ENCODE measurements around the gene KHSRP.

KHSRP gene, protein sequence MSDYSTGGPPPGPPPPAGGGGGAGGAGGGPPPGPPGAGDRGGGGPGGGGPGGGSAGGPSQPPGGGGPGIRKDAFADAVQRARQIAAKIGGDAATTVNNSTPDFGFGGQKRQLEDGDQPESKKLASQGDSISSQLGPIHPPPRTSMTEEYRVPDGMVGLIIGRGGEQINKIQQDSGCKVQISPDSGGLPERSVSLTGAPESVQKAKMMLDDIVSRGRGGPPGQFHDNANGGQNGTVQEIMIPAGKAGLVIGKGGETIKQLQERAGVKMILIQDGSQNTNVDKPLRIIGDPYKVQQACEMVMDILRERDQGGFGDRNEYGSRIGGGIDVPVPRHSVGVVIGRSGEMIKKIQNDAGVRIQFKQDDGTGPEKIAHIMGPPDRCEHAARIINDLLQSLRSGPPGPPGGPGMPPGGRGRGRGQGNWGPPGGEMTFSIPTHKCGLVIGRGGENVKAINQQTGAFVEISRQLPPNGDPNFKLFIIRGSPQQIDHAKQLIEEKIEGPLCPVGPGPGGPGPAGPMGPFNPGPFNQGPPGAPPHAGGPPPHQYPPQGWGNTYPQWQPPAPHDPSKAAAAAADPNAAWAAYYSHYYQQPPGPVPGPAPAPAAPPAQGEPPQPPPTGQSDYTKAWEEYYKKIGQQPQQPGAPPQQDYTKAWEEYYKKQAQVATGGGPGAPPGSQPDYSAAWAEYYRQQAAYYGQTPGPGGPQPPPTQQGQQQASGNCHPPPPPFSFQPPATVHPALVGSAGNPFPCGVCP

DNA sequence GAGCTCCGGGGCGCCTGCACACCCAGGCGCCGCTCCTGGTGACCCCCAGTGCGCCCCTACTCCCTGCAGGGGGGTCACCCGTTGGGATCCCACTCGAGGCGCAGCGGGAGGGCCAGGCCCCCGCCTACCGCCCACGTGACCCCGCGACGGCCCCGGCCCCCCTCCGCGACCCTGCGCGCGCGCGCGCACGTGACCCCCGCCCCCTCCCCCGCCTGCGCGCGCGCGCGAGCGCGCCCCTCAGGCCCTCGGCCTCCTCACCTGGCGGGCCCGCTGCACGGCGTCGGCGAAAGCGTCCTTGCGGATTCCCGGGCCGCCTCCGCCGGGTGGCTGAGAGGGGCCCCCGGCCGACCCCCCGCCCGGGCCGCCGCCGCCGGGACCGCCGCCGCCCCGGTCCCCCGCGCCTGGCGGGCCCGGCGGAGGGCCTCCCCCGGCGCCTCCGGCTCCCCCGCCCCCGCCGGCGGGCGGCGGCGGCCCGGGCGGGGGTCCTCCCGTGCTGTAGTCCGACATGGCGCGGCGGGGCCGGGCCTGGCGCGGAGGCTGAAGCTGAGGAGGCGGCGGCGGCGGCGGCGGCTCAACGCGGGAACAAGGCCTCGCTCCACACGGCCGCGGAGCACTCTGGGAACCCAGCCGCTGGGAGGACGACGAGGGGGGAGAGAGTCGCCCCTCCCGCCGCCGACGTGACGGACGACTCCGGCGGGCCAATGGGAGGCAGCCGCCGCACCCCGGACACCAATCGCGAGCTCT, at the start of gene KHSRP:
Gene KHSRP, minus strand, starts transcription at position 617 of the 744 bp plus-strand sequence. Its CDS starts 110 bp downstream, at position 507.
- DNase-seq (ENCODE audit: low spot score), result no peak

DNA sequence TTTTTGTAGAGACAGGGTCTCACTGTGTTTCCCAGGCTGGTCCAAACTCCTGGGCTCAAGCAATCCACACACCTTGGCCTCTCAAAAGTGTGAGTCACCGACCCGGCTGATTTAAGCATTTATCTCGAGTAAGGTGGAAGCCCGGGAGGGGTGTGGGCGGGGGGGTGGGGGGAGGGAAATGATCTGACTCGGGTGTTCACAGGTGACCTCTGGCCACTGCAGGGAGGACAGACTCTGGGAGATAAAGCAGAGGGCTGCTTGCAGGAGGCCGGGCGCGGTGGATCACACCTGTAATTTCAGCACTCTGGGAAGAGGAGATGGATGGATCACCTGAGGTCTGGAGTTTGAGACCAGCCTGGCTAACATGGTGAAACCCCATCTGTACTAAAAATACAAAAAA, 49.0 kb upstream of the KHSRP start:
- no peak for DNase-seq (ENCODE audit: low spot score)

DNA sequence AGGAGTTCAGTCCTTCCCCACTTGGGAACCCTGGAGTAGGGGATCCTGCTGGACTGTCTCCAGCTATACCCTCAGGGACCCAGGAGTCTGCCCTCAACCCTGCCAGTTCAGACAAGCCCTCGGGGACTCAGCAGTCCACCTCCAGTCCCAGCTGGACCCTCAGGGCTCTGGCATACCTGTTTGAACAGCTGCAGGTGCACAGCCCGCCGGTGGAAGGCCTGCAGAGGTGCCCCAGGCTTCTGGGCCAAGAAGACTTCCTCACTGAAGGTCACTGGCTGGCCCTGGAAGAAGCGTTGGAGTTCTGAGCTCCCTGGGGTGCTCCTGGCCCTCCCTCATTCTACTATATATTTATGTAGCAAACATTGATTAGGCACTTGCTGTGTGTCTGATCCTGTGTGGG, 48.1 kb upstream of the KHSRP start:
- DNase-seq (ENCODE audit: low spot score), result no peak

DNA sequence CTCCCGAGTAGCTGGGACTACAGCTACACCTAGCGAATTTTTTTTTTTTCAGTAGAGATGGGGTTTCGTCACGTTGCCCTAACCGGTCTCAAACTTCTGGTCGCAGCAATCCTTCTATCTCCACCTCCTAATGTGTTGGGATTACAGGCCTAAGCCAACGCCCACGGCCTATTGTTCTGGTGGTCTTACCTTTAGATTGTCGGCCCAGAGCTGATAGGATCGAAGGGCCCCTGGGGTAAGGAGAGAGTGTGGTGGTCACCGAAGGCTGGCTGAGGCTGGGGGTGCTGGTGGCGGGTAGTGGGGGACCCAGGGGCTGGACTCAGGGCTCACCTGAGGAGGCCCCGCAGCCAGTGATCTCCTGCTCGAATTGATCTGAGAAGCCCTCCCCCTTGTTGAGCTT, 46.5 kb upstream of the KHSRP start:
- no peak for DNase-seq (ENCODE audit: low spot score)

DNA sequence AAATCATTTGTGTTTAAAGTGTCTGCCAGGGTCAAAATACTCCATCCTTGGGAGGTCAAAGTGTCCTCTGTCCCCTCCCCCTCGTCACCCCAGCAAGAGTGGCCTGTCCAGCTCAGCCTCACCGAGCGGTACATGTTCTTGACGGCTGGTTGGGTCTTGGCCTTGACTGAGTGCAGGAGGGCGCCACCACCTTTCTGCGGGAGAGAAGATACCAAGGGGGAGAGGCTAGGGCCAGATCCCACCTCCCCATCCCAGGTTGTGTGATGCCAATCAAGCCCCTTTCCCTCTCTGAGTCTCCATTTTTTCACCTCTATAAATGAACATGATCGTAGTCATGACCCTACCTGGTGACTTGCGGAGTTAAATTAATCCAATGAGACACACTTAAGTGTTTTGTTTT, 45.6 kb upstream of the KHSRP start:
- no peak for DNase-seq (ENCODE audit: low spot score)

DNA sequence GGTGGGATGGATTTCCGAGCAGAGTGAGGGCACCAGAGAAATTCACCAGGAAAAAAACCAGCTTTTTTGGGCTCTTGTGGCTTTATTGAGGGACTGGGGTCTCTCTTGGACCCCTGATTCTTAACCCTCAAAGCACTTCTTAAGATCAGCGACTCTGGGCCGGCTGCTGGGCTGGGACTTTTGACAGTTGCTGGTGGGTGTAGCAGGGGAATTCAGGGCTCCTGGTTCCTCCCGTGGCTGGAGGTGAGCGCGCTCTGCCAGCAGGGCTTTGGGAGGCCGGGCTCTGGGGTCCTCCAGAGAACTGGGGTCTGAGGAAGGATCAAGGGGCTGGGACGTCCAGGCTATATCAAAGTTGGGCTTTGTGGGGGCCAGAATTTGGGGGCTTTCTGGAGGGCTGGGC, 42.8 kb upstream of the KHSRP start:
- DNase-seq (ENCODE audit: low spot score), result no peak

DNA sequence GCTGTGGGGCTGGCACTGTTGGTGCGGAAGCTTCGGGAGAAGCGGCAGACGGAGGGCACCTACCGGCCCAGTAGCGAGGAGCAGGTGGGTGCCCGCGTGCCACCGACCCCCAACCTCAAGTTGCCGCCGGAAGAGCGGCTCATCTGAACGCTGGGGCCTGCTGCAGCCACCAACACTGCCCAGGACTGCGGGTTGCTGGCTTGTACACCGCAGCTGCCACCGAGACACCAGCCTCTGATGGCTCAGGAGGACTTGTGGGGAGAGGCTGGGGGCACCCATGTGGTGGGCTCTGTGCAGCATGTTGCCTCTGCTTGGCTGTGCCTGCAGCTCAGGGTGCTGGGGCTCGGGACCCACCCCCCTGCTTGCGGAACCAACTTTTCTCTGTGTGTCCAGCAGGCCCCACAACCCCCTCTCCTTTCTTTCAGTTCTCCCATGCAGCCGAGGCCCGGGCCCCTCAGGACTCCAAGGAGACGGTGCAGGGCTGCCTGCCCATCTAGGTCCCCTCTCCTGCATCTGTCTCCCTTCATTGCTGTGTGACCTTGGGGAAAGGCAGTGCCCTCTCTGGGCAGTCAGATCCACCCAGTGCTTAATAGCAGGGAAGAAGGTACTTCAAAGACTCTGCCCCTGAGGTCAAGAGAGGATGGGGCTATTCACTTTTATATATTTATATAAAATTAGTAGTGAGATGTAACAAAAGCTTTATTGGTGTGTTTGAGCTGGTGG, 42.1 kb upstream of the KHSRP start:
- no peak for DNase-seq (ENCODE audit: low spot score)

DNA sequence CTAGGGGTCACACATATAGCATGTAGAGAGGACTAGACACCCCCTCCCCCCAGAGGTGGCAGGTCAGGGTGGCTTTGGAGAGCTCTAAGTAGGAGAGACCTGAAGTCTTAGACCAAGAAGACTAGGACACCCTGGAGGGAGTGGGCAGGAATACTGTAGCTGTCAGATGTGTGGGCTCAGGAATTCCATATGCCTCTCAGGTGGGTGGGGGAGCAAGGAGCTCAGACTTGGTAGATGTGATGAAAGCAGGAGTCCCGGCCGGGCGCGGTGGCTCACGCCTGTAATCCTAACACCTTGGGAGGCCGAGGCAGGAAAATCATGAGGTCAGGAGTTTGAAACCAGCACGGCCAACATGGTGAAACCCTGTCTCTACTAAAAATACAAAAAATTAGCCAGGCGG, 41.1 kb upstream of the KHSRP start:
- DNase-seq (ENCODE audit: low spot score), result no peak

DNA sequence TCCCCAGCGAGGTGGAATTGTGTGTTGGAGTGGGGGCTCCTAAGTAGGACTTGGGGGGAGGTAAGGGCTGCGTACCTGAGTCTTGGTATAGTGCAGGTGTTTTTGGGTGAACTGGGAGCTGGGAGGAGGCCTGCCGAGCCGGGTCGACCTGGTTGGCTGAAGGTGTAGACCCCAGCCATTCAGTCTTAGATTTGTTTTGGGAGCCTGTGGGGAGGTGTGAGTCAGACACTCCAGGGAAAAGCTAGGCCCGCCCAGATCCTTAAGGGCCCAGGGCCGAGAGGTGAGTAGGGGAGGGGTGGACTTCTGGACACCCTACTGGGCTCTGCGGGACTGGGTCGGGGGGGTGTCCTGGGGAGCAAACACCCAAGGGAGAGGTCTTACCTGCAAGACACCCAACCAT, 40.4 kb upstream of the KHSRP start:
- no peak for DNase-seq (ENCODE audit: low spot score)

DNA sequence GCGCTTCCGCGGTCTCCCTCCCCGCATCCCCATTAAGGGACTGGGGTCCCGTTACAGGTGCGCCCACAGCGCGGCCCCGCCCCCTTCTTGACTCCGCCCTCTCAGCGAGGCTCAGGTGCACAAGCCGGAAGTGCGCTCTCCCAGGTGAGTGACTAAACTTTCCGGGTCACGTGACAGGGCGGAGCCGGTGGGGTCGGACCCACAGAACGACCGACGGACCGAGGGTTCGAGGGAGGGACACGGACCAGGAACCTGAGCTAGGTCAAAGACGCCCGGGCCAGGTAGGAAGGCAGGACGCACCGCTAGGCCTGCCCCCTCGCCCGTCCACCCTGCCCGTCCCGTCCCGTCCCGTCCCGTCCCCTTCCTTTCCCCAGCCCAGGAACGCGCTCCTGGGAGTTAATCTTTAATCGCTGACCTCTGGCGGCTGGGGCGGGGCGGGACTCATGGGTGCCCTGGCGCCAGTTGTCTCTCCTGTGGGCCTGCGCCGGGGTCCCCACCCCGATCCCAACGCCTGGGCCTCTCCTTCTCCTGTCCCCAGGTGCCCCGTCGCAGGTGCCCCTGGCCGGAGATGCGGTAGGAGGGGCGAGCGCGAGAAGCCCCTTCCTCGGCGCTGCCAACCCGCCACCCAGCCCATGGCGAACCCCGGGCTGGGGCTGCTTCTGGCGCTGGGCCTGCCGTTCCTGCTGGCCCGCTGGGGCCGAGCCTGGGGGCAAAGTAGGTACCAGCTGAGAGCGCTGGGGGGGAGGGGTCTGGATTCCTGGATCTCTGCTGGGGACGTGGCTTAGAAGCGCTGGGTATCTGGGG, 39.7 kb upstream of the KHSRP start, which contains the start of gene CRB3:
Gene CRB3, plus strand, starts transcription at position 202 of the 804 bp plus-strand sequence. Its CDS starts 431 bp downstream, at position 633.
- peak; percentile 61 for DNase-seq (ENCODE audit: low spot score)

DNA sequence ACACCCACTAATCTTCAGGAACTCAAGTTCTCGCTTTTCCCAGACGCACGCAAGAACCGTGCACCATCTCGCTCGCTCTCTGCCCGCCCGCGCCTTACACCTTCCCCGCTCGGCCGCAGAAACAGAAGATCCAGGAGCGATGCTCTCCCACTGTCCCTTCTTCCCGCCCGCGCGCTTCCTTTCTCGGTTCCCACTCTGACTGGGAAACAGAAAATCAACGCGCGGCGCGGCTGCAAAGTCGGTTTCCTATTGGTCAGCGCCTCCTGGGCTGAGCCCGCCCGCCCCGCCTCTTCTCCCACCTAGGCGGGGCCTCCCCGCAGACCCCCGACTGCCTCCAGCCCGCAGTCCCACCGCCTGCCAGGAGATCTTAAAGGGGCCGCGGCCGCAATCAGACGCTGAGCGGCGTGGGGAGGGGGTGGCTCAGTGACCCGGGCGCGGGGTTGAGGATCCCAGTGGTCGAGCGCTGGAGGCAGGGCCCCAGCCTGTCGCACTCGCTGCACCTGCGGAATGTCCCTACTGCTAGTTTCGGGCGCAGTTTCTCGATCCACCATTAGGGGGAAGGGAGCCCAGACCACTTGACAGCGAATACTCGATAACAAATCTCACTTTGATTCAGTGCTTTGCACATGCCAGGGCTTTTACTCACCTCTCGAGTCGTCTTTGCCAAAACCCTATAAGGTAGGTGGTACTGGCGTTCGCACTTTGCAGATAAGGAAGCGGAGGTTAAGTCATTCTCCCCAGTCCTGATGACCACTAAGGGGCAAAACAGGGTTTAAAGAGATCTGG, 35.7 kb upstream of the KHSRP start:
- DNase-seq (ENCODE audit: low spot score), result peak; percentile 94

DNA sequence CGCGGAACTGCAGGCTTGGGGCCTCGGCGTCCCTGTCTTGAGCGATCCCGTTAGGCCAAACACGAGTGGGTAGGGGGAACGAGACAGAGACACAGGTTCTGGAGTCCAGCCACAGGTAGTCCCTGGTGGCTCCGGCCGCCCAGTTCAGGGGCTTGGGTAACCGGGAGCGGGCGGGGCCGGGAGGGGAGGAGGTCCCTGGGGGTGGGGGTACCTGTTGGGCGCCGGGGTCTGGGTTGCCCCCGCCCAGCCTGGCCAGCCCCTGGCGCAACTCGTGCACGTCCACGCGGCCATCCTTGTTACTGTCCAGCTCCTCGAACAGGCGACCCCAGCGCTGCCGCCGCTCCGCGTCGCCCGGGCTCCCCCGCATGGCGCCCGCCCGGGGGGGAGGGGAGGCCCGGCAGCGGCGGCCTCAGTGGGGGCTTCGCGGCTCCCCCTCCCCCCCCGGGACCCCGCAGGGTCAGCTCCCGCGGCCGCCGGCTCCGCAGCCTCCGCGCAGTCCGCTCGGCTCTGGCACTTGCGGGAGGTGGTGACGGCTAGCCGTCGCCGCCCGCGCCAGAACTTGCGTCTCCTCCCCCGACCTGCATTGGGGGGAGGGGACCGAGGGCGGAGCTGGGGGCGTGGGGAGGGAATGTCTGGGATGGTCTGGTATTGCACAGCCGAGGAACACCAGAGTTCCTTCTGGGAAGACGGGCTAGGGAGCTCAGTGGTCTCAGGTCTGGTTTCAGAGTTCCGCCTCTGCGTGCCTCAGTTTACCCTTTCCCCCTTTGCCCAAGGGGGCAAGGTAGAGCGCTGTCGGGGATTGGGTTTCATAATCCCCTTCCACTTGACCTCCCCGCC, 34.9 kb upstream of the KHSRP start, which contains the start of gene SLC25A23:
Gene SLC25A23, minus strand, starts transcription at position 531 of the 837 bp plus-strand sequence. Its CDS starts 164 bp downstream, at position 367.
- DNase-seq (ENCODE audit: low spot score), result peak; percentile 60

DNA sequence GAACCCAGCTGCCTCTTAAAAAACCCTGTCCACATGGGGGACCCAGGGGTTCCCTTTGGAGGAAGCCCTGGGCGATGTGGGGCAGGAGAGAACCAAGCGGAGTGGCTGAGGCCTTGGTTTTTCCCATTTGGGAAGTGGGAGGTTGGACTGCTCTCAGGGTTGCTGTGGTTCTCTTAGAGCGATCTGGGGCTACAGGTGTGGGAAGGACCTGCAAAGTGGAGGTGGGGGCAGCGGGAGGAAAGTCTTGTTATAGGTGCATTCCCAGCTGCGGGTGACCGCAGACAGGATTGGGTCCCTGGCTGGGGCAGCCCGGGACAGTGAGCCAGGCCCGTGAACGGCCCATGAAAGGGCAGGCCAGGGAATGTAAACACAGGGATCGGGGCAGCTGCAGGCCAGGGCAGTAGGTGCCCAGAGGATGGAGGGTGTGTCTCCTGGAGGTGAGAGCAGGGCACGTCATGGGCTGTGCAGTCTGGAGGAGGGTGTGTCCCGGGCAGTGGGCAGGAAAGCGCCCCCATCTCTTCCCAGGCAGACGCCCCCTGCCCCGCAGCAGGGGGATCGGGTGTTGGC, 34.2 kb upstream of the KHSRP start:
- no peak for DNase-seq (ENCODE audit: low spot score)

DNA sequence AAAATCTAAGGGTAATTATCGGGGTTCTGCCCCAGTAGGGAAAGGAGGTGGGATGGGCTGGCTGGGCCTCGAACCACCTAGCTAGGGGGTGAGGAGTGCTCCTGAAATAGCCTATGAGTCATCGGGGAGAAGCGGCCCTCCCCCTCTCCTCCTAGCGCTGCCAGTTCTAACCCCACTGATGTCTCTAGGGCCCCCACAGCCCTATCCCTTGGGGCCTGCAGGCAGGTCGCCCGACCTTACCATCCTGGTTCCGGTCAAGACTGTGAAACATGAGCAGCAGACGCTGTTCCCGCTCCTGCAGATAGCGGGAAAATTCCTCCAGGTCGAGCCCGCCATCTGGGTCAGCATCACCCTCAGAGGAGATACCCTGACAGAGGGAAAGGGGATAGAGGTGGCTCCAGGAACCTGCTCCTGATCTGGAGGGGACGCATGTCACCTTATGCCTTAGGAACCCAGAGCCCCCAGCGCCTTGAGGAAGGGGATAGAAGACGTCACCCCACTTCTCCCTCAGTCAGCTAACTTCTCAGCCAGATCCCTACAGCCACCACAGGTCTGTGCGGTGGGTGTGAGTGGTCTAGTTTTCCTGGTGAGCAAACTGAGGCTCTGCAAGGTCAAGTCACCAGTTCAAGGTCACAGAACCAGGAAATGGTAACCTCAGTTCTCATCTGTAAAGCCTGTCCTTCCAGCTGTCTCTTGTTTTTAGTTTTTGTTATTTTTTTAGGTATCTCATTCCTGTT, 33.5 kb upstream of the KHSRP start:
- DNase-seq (ENCODE audit: low spot score), result no peak

DNA sequence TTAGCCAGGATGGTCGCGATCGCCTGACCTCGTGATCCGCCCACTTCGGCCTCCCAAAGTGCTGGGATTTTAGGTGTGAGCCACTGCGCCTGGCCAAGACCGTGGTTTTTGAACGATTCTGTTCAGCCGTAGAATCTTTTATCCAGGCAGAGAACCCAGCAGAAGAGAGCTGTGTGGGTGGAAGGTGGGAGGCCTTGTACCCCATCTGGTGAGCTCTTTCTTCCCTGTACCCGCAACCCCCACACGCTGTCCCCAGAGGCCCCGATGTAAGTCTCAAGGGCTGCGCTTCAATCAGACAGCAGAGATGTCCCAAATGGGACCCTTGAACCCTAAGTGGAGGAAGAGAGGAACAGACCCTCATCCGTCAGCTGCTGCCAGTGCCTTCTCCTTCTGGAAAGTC, 31.3 kb upstream of the KHSRP start:
- no peak for DNase-seq (ENCODE audit: low spot score)

DNA sequence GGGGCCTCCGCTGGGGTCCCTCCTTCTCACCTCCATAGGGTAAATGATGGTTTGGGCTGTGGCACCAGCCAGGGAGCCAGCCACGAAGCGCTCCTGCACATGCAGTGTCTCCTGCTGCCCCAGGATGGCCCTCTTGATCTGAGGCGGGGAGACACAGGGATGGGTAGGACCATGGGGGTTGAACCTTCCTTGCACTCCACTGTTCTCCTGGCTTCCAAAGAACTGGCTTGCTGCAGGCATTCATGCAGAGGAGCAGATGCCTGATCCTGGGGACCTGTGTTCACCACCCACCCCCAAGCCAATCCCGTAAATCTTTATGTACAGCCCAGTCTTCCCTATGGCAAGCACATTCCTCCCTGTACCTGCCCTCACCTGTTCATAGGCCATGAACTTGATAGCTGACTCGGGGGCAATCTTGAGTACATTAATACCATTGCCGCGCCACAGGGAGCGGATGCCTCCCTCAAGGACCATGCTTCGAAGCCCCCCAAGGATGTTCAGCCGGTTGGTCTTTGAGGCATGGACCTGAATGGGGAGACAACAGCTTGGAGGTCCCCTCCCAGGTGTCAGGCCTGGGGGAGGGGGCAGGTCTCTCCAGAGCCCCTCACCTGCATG, 29.4 kb upstream of the KHSRP start:
- DNase-seq (ENCODE audit: low spot score), result no peak

DNA sequence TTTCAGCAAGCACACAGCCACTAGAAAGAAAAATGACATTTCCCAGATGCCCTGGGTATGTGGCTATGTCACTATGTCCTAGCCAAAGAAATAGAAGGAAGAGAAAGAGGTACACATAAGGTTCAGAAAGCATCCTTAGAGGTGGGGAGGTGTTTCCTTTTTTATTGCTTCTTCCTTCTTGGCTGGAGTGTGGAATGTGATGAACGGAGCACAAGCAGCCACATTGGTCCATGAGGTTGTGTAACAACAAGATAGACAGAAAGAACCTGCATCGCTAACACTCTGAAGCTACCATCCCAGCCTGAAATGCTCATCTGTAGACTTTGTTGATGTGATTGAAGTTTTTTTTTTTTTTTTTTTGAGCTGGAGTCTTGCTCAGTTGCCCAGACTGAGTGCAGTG, 28.3 kb upstream of the KHSRP start:
- no peak for DNase-seq (ENCODE audit: low spot score)

DNA sequence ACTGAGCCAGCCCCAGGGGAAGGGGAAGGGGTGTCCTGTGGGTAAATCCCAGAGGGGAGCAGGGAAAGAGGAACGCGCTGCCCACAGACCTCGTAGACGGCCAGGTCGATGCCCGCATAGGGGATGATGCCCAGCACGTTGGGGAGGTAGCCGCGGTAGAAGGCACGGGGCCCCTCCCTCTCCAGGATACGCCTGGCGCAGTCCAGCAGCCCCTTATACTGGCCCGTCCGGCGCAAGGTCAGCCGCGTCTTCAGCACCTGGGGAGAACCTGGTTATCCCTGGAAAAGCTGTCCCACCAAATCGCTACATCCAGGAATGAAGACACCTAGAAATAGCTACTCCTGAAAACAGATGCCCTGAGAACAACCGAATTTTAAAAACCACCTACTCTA, 27.6 kb upstream of the KHSRP start:
- no peak for DNase-seq (ENCODE audit: low spot score)

Measured in CD4-positive, alpha-beta T cell treated with Interleukin-6 at 100 ng/mL for 8 hours (primary cell).